ENCODE data around the gene GARIN3.

DNA sequence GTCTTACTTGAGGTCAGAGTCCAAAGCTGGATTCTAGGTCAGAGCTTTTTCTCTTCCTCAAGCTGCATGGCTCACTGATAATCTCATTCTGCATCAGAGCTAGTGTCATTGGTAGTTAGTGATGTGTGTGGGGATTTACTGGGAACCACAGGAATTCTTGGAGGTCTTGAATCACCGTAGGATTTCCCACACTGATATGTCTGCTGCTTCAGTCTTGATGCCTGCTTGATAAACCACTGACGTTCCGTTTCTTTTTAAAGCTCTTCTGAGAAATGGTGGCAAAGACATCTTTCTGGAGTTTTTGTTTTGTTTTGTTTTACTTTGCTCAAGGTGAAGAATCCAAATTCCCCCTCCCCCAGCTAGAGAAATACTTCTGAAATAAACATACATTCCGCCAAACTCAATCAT lies 1.2 kb upstream of the GARIN3 start:
- TF ChIP-seq, protein P1, sequence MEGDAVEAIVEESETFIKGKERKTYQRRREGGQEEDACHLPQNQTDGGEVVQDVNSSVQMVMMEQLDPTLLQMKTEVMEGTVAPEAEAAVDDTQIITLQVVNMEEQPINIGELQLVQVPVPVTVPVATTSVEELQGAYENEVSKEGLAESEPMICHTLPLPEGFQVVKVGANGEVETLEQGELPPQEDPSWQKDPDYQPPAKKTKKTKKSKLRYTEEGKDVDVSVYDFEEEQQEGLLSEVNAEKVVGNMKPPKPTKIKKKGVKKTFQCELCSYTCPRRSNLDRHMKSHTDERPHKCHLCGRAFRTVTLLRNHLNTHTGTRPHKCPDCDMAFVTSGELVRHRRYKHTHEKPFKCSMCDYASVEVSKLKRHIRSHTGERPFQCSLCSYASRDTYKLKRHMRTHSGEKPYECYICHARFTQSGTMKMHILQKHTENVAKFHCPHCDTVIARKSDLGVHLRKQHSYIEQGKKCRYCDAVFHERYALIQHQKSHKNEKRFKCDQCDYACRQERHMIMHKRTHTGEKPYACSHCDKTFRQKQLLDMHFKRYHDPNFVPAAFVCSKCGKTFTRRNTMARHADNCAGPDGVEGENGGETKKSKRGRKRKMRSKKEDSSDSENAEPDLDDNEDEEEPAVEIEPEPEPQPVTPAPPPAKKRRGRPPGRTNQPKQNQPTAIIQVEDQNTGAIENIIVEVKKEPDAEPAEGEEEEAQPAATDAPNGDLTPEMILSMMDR (IDR thresholded peaks at IDR 0.05): no peak
- TF ChIP-seq EZH2 (IDR thresholded peaks at IDR 0.05): no peak

Data from neural progenitor cell (in vitro differentiated cells).